Activated CD8-positive, alpha-beta memory T cell treated with anti-CD3 and anti-CD28 coated beads, Interleukin-2, amount 10 ng/mL, durations not matched to agents 7 days and 5 days (primary cell): ENCODE data around the gene ZMPSTE24. TPM values are rescaled to one million over a fixed set of nuclear protein-coding genes. Genes with fewer than 3 reads are reported as not detected.

Experiments used
- ATAC-seq: fragments of 150-1000 bp; cut with Tn5 transposase; one replicate; pipeline ENCODE4 v1.10.0; 2021; ENCODE audit warnings: moderate library complexity
- CTCF ChIA-PET: fragments of 350-600 bp; sonication (Branson Sonifier 250); formaldehyde crosslinking; loops from one replicate; lab custom pipeline; 2021; ENCODE audit warnings: antibody characterized with exemption; lab: Charles Lee
- DNase-seq: peaks from one replicate; pipeline ENCODE4 v3.0.0-alpha.2; 2020
- H3K27ac Mint-ChIP-seq: one replicate; pipeline ENCODE4 v1.8.0; 2021; ENCODE audit warnings: mild to moderate bottlenecking, mixed read lengths
- H3K27me3 Mint-ChIP-seq: one replicate; pipeline ENCODE4 v1.8.0; 2021; ENCODE audit warnings: mixed read lengths
- H3K36me3 Mint-ChIP-seq: one replicate; pipeline ENCODE4 v1.8.0; 2021; ENCODE audit warnings: mild to moderate bottlenecking, mixed read lengths
- H3K4me1 Mint-ChIP-seq: one replicate; pipeline ENCODE4 v1.8.0; 2021; ENCODE audit warnings: mixed read lengths
- H3K4me3 Mint-ChIP-seq: one replicate; pipeline ENCODE4 v1.8.0; 2021; ENCODE audit warnings: mild to moderate bottlenecking, moderate library complexity, mixed read lengths
- H3K9me3 Mint-ChIP-seq: one replicate; pipeline ENCODE4 v1.8.0; 2022; ENCODE audit warnings: low read depth, mixed read lengths
- total RNA-seq, 2 experiments: library from RNA; stranded (reverse); gene quantifications; one replicate each; pipeline ENCODE4 v1.2.3, GENCODE V29; 2021

The ZMPSTE24 gene
- total RNA-seq, 2 experiments from 2014 or later: 23.3 to 41.1 TPM

DNA sequence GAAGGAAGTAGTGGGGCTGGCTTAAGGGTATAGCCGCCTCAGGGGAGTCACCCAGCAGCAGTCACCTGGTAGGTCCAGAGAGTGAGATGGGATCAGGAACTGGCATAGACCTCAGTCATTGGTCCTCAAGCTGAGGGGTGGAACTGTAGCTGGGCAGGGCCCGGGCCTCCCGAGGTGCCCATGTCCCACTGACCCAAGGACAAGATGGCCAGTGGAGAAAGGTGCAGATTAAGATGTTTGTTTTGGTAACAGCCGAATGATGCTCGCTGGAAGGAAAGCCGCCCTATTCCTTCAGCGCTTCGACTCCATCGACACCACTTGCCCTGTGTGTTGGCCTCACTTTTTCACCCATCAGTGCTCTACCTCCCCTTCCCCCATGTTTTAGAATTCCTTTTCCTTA, 42.6 kb downstream of the ZMPSTE24 start:
- CTCF ChIA-PET: interaction anchor here (0.8 kb wide), 1 partner anchor 147 kb away, joined by 3 read pairs; no protein-coding TSS in a partner anchor
- Mint-ChIP-seq H3K36me3 (no peaks in the 10 kb centered on the region), H3K4me3 (no peak overlapping the region)

DNA sequence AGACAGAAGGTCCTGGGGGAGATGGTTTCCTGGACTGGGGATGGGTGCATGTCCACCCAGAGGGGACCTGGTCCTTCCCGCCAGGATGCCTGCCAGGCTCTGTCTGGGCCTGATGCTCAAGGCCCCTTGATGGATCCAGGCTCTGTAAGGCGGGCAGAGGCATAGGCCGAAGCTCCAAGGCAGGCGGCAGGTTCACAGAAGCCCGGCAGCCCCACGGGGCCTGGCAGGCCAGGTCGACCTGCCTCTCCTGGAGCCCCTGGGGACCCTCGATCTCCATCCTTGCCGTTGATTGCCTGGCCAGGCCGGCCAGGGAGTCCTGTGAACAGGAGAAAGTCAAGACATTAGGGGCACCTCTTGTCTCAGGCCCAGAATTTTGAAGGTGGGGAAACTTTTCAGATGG, 43.0 kb downstream of the ZMPSTE24 start:
- CTCF ChIA-PET: interaction anchor here (0.8 to 1.0 kb wide), 2 partner anchors 14 to 147 kb away, joined by 3 to 4 read pairs; no protein-coding TSS in a partner anchor
- DNase-seq (no peak), ATAC-seq (no peak)
- H3K4me1 Mint-ChIP-seq: no peaks in the 10 kb centered on the region
- H3K9me3 Mint-ChIP-seq: no peaks in the 10 kb centered on the region
- no peak overlapping the region for H3K27ac Mint-ChIP-seq
- H3K4me3 Mint-ChIP-seq: no peak overlapping the region
- H3K36me3 Mint-ChIP-seq: no peaks in the 10 kb centered on the region
- H3K27me3 Mint-ChIP-seq: no peaks in the 10 kb centered on the region

More for the DNA sequence above, 42.6 kb downstream of the ZMPSTE24 start:
- H3K9me3 Mint-ChIP-seq: no peaks in the 10 kb centered on the region
- no peaks in the 10 kb centered on the region for H3K27me3 Mint-ChIP-seq
- ATAC-seq (no peak), DNase-seq (no peak)
- H3K4me1 Mint-ChIP-seq: no peaks in the 10 kb centered on the region
- H3K27ac Mint-ChIP-seq: no peak overlapping the region

DNA sequence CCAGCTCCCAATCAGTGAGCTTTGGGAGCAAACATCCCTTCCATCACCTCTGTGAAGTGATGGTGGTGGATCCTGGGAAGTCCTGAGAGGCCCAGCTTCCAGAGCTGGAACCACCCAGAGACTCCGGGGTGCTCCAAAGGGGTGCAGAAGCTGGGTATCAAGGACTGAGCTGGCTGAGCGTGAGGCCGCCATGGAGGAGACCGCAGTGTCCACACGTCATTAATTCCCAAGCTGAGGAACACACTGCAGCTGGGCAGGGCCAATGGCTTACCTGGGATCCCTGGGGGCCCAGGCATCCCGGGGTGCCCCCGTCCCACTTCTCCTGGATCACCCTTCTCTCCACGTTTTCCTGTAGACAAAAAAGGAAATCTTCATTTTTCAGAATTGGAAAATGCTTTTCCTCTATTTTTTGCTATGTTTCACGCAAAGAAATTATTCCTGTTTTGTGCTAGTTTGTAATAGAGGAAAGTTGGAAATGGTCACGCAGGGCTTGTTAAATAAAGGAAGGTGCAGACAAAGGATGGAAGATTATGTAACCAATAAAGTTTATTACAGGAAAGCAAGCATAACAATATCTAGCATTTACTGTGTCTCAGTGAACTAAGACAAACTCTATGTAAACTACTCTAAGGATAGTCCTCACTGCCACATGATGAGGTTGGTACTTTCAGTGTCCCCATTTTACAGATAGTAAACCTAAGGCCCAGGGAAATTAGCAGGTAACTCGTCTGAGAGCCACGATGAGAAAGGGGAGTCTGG, 43.7 kb downstream of the ZMPSTE24 start:
- H3K4me3 Mint-ChIP-seq: no peak overlapping the region
- CTCF ChIA-PET: interaction anchor here (1.0 kb wide), 1 partner anchor 13 kb away, joined by 4 read pairs; no protein-coding TSS in a partner anchor
- H3K27ac Mint-ChIP-seq: no peak overlapping the region
- H3K4me1 Mint-ChIP-seq: no peaks in the 10 kb centered on the region
- H3K36me3 Mint-ChIP-seq: no peaks in the 10 kb centered on the region
- no peak for DNase-seq
- H3K9me3 Mint-ChIP-seq: no peaks in the 10 kb centered on the region
- no peaks in the 10 kb centered on the region for H3K27me3 Mint-ChIP-seq
- ATAC-seq: no peak

DNA sequence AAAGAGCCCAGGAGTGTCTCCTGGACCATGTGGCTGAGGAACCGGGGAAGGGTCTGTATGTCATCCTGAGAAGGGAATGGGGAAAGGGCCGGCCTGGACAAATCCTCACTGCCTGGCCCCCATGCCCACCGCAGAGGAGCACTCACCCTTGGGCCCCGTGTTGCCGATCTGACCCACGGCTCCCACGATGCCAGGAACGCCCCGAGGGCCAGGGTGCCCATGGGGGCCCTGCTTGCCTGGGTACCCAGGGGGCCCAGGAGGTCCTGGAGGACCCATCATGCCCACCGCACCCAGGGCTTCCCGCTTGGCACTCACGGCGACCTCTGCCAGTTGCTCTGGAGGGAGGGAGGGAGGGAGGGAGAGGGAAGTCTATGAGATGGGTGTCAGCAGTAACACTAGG, 44.4 kb downstream of the ZMPSTE24 start:
- Mint-ChIP-seq H3K27me3 (no peaks in the 10 kb centered on the region), H3K4me3 (no peak overlapping the region), H3K4me1 (no peaks in the 10 kb centered on the region), H3K27ac (no peak overlapping the region), H3K36me3 (no peaks in the 10 kb centered on the region), H3K9me3 (no peaks in the 10 kb centered on the region)
- no peak for DNase-seq
- no peak for ATAC-seq
- CTCF ChIA-PET: no interaction called here

DNA sequence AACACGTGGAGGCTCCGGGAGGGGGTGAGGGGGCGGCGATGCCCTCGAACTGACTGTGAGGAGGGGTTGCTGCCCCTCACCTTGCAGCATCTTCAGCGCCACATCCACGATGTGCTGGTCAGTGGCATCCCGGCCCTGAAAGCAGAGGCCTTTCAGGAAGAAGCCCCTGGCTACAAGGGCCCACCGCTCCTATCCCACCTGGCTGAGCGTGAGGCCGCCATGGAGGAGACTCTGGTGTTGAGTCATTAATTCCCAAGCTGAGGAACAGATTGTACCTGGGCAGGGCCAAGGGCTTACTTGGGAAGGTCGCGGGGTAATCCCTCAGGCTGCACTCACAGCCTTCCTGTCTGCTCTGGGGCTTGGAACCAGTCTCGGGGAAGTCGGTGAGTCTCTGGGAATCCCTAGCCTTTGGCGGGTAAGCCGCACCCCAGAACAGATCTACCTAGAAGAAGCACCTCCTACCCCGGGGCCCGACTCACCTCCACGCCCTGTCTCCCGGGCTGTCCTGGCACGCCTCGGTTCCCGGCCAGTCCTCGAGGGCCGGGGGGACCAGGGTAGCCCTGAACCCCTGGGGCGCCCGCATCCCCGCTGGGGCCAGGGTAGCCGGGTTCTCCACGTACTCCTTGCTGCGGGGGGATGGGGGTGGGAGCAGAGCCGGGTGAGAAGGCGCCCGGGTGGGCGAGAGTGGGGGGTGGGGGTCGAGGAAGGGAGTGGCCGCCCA, 45.2 kb downstream of the ZMPSTE24 start:
- Mint-ChIP-seq H3K27ac (no peak overlapping the region), H3K27me3 (no peaks in the 10 kb centered on the region), H3K4me1 (no peaks in the 10 kb centered on the region), H3K36me3 (no peaks in the 10 kb centered on the region), H3K9me3 (no peaks in the 10 kb centered on the region), H3K4me3 (no peak overlapping the region)
- ATAC-seq (no peak), DNase-seq (no peak)
- CTCF ChIA-PET: no interaction called here

DNA sequence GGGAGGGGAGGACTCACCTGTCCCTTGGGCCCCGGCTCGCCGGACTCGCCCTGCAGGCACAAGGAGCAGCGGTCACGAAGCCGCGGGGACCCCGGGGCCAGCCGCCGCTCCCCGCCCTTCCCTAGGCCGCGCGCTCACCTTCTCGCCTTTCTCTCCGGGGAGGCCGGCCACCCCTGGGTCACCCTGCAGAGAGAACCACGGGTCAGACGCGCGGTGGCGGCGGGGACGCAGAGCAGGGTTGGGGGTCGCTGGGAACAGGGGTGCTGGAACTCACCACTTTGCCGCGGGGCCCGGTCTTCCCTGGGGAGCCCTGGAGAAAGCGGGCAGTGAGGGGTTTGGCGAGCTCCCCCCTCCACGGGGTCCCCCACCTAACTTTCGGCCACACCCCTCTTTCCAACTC, 45.8 kb downstream of the ZMPSTE24 start:
- no peaks in the 10 kb centered on the region for H3K36me3 Mint-ChIP-seq
- H3K27me3 Mint-ChIP-seq: no peaks in the 10 kb centered on the region
- ATAC-seq (no peak), DNase-seq (no peak)
- CTCF ChIA-PET: interaction anchor here (2.1 kb wide), 1 partner anchor 150 kb away, joined by 16 read pairs; no protein-coding TSS in a partner anchor
- no peak overlapping the region for H3K27ac Mint-ChIP-seq
- no peak overlapping the region for H3K4me3 Mint-ChIP-seq
- H3K9me3 Mint-ChIP-seq: no peaks in the 10 kb centered on the region
- no peaks in the 10 kb centered on the region for H3K4me1 Mint-ChIP-seq

DNA sequence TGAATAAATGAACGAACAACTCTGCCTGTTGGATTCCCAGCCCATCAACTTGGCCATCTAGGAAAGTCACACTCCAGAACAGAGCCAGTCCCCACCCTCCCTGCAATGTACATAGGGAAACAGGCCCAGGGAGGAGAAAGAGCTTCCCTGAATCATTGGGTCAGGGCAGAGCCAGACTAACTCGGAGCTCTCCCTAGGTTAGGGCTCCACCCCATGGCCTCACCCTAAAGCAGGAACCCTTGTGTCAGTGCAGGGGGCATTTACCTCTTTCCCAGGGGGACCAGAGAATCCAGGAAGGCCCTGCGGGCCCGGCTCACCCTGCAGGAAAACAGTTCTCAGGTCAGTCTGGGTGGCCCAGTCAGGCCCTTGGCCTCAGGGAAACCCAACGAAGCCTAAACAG, 47.4 kb downstream of the ZMPSTE24 start:
- Mint-ChIP-seq H3K4me3 (no peak overlapping the region), H3K9me3 (no peaks in the 10 kb centered on the region), H3K4me1 (no peaks in the 10 kb centered on the region), H3K27ac (no peak overlapping the region), H3K36me3 (no peaks in the 10 kb centered on the region), H3K27me3 (no peaks in the 10 kb centered on the region)
- ATAC-seq (peak; percentile 49), DNase-seq (peak; percentile 47)
- CTCF ChIA-PET: interaction anchor here (0.6 to 2.1 kb wide), 8 partner anchors 10 to 164 kb away, joined by 3 to 16 read pairs (median 4); no protein-coding TSS in a partner anchor

DNA sequence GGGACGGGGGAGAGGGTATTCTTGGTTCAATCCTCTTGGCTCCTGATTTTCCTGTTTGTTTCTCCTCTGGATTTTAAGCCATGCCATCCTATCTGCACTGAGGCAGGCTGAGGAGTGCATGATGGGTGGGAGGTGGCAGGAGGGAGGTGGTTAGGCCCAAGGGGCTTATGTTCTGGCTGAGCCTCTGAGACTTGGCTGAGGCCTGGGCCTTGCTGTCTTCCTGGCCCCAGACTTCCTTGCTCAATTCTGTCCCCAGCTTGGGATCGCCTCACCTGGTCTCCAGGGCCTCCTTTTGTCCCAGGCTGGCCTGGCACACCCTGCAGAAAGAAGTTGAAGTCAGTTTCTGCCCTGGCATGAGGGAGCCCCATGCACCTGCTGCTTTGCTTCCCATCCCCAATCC, 47.8 kb downstream of the ZMPSTE24 start:
- DNase-seq (no peak), ATAC-seq (no peak)
- Mint-ChIP-seq H3K9me3 (no peaks in the 10 kb centered on the region), H3K27ac (no peak overlapping the region), H3K27me3 (no peaks in the 10 kb centered on the region), H3K36me3 (no peaks in the 10 kb centered on the region), H3K4me1 (no peaks in the 10 kb centered on the region), H3K4me3 (no peak overlapping the region)
- CTCF ChIA-PET: interaction anchor here (0.6 to 2.1 kb wide), 6 partner anchors 9 to 164 kb away, joined by 3 to 16 read pairs (median 4); no protein-coding TSS in a partner anchor

DNA sequence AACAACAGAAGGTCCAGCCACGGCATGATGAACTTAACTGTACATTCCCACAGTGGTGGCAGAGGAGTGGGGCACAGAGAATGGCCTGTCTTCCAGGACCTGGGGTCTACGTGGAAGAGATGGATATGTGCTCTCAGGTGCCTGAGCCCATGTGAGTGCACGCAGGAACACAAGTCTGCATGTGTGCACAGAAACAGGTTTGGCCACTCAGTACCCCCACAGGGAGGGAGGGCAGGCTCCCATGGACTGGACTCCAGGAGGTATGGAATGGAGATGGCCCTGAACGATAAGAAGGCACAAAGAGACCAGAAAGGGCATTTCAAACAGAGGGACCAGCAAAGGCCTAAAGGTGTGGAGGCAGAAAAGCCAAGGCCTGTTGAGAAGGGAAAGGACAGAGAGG, 48.3 kb downstream of the ZMPSTE24 start:
- ATAC-seq (no peak), DNase-seq (no peak)
- Mint-ChIP-seq H3K9me3 (no peaks in the 10 kb centered on the region), H3K36me3 (no peaks in the 10 kb centered on the region), H3K4me1 (no peaks in the 10 kb centered on the region), H3K4me3 (no peak overlapping the region), H3K27me3 (no peaks in the 10 kb centered on the region), H3K27ac (no peak overlapping the region)
- CTCF ChIA-PET: interaction anchor here (0.6 to 1.0 kb wide), 2 partner anchors 153 to 165 kb away, joined by 3 to 4 read pairs; no protein-coding TSS in a partner anchor

DNA sequence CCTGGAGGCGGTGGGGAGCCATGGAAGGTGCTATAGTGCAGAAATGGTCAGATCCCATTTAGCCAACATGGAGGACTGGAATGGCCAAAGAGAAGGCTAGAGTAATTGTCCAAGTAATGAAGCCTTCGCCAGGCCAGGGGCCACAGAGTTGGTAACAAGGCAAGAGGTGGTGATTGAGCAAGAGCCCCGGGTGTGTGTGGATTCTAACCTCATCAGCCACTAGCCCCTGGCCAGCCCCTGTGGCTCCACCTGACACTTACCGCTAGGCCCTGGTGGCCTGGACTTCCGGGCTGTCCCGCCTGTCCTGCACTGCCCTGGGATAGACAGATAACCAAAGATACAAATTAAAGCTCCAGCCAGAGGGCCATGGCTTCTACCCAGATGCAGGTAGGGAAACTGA, 49.1 kb downstream of the ZMPSTE24 start:
- no peak overlapping the region for H3K27ac Mint-ChIP-seq
- H3K27me3 Mint-ChIP-seq: no peaks in the 10 kb centered on the region
- CTCF ChIA-PET: no interaction called here
- no peaks in the 10 kb centered on the region for H3K4me1 Mint-ChIP-seq
- DNase-seq (no peak), ATAC-seq (no peak)
- H3K9me3 Mint-ChIP-seq: no peaks in the 10 kb centered on the region
- H3K36me3 Mint-ChIP-seq: no peaks in the 10 kb centered on the region
- H3K4me3 Mint-ChIP-seq: no peak overlapping the region

DNA sequence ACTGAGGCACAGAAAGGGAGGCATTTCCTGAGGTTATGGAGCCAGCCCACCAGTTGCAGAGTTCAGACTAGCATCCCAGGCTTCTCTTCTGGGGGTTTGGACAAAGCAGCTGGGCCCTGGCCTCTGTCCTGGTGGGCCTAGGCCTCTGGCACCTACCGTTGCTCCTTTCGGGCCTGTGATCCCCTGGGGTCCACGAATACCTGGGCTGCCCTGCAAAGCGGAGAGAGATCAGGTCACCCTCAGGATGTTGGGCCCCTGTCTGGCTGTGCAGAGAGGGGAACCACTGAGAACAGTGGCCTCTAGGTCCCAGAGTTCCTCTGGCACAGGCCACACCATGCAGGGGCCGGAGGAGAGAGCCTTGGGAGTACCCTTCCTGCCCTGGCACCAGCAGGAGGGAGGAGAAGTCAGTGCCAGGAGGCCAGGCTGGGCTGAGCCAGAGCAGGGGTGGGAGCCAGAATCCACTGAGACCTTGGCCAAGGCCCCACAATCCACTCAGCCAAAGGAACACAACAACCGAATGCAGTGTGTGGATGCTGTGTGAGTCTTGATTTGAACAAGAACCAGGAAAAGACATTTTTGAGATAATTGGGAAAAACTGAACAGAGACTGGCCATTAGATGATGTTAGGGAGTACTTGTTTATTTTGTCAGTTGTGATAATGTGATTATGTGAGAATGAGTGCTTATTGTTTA, 50.1 kb downstream of the ZMPSTE24 start:
- Mint-ChIP-seq H3K36me3 (no peaks in the 10 kb centered on the region), H3K27me3 (no peaks in the 10 kb centered on the region), H3K4me1 (peaks cover 6% of the 10 kb centered on the region), H3K27ac (no peak overlapping the region), H3K4me3 (no peak overlapping the region), H3K9me3 (no peaks in the 10 kb centered on the region)
- CTCF ChIA-PET: no interaction called here
- ATAC-seq (no peak), DNase-seq (no peak)

DNA sequence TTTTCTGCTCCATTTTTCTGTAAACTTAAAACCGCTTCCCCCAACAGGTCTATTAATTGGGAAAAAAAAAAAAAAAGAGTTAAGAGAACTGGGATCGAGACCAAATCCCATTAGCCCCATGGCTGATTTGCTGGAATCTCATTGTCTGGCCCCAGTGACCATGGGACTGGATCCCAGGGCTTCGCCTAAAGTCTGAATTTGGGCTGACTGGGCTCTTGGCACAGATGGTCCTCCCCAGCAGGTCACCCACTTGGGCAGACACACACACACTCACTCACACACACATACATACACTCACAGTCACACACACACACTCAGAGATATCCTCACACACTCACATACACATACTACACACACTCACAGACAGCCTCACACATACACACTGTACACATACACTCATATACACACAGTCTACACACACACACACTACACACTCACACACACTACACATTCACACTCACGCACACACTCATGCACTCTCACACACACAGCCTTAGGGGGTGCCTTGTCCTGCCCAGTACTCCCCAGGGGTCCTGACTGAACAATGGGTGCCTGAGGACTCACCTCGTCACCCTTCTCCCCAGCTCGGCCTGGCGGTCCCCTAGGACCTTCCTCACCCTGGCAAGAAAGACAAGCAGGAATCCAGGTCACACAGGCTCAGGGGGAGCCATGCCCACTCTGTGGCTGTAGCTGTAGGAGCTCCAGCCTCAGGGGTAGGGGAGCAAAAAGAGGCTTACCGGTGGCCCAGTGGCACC, 51.5 kb downstream of the ZMPSTE24 start:
- H3K27ac Mint-ChIP-seq: no peak overlapping the region
- no peak overlapping the region for H3K4me3 Mint-ChIP-seq
- H3K36me3 Mint-ChIP-seq: no peaks in the 10 kb centered on the region
- peaks cover 12% of the 10 kb centered on the region for H3K4me1 Mint-ChIP-seq
- CTCF ChIA-PET: interaction anchor here (1.0 to 2.4 kb wide), 3 partner anchors 29 to 166 kb away, joined by 3 to 11 read pairs (median 6); no protein-coding TSS in a partner anchor
- no peak for ATAC-seq
- no peaks in the 10 kb centered on the region for H3K27me3 Mint-ChIP-seq
- DNase-seq: no peak
- H3K9me3 Mint-ChIP-seq: no peaks in the 10 kb centered on the region
